IPS DF 19.7 (cell line): ENCODE measurements around the gene RTTN.
"Not testable (repeated sequence)": the region's sequence is repeated elsewhere in the genome, so short reads cannot be mapped to it uniquely, and the experiment has no call there.

Experiments used
- DNase-seq: peaks from one replicate; pipeline ENCODE4 v3.0.0-alpha.2; 2013; ENCODE audit warnings: low read depth, low spot score

Gene RTTN, protein sequence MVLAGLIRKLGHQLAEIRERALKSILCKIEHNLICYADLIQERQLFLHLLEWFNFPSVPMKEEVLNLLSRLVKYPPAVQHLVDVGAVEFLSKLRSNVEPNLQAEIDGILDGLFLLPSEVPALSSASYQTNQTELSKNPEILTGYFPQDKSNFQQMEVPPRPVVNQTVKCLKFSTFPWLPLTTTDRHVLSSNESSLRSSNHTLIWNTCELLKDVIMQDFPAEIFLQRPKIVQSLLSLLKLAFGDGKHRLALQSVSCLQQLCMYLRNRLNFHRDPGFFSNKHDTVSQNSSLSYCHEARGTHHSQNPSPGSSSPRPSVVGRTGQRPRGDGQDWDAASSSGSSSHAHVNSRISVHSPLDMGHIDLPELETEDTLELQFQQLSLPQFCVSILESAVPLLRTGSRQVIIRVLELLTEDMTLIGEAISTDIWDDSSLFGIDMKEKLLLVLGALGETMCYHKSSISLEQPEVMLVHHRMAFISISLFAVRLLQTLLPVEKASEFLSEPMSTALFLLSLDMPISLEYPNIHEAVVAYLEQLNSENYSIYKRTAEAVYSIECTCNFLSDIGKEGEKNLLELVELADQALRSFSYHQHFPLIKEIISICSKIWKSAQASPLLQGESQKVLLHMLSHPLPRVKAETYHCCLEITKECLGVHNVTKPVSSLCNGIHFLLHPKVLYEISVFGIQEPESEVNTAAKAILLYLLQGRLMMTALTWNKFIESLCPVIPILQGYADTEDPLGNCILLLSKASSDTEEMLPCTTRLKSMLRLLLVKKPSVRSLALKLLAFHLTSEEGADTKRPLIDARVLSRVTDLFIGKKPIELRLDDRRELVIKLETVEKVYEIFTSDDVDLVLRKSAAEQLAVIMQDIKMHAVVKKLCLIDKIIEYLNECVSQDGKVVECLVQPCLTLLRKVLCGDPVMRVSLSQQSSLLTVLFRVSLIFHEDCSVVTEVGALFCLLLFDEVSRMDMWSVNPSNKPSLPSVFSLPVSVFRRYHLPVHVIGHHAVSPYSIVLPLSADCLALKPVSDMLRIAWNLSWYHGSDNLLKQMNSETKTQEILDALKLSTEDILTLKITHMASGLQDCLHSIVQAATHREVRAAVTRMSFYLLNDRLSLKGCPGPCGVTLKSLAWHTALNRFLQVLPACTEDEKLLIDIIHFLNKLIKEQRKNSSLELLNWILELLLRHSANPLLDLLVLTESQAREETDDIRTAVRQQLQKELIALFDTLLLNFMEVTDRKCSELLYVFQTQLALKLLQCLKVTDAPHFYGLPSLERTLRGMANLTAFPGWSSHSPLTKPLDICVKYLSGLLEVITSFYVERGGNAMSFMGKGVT (N-terminal part only)

DNA sequence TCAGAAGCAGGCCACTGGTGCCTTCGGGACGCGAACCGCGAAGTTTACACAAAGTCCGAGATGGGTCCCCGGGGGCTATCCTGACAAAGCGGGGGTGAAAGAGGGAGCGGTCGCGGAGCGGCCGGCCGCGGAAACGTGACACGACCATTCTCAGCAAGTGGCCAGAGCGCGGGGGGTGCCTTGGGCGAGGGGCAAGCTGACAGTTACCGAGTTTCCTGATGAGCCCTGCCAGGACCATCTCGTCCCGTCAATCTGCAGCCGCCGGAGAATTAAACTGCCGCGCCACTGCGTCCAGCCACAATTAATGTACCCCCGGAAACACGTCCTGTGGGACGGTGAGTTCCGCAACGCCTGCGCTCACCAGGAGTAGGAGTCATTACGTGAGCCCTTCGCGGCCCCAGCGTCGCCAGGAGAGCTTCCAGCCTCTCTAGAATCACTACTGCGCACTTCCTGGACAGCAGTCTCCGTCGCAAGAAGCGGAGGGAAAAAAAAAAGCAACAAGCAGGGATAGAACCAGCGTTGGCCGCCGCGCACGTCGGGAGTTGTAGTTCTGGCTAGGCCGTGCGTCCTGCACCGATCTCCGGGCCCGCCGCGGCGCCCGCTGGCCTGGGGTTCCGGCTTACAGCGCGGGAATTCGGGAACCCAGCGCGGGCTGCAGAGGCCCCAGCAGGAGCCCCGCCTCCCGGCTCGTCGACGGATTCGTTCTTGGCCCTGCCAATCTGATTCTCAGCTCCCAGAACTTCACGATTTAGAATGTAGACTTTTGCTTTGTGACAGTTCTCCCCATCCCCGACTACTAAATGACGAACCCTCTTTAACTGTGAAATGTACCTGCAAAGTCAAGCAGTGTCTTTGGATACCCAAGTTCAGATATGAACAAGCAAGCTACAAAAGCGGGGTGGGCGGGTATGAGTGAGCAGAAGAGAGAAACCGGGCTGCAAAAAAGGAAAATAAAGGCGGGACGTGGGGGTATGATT is at the start of gene RTTN:
RTTN (minus strand) TSS at position 267 of the 977 bp plus-strand sequence; CDS start at position 238, 29 bp downstream.
- DNase-seq = peak; percentile 60

DNA sequence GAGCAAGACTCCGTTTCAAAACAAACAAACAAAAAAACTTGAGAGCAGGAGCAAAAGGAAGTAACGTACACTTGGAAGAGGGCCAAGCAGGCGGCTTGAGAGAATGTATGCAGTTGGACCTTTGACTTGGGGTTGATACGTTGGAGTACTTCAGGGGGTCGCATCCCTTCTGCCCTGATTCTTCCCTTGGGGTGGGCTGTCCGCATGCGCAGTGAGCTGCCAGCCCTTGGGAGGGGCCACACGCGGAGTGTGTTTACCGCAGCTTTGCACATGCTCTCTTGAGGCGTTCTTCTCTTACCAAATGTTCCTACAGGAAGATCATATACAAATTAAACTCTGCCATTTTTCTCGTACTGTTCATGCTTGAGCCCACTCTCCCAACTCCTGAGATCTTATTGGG is 45.3 kb upstream of the RTTN start:
- no peak for DNase-seq

DNA sequence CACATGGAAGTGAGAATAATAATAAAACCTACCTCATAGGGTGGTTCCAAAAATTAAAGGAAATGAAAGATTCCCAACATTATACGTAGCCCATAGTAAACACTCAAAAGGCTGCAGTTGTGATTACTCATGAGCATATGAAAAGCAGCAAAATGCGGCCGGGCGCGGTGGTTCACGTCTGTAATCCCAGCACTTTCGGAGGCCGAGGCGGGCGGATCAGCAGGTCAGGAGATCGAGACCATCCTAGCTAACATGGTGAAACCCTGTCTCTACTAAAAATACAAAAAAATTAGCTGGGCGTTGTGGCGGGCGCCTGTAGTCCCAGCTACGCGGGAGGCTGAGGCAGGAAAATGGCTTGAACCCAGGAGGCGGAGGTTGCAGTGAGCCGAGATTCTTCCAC is 44.4 kb upstream of the RTTN start:
- not testable (repeated sequence) for DNase-seq

DNA sequence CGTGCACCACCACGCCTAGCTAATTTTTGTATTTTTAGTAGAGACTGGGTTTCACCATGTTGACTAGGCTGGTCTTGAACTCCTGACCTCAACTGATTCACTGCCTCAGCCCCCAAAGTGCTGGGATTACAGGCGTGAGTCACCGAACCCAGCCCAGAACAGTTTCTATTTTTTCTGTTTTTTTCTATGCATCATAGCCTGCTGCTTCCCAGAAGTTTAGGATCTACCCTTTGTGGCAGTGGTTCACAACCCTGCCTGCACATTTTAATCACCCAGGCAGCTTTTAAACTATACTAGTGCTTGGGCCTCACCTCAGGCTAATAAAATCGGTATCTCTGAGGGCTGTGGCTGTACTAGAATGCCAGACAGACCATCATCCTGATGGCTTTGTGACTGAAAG is 43.6 kb upstream of the RTTN start:
- no peak for DNase-seq

DNA sequence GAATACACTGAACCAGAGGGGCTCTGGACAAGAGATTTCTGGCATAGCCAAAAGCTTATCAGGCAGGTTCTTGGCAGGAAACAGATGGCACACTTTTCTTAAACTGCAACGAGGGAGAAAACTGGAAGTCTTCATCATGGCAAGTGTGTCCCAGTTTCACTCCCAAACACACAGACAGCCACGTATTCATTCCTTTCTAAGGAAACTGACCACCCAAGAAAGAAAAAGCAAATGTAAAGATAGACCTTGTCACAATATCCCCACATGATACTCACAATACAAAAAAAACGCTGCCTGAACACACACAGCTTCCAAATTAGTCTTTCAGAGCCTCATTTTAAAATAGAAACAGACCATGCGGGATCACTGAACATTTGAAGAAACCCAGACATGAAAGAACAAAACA is 40.6 kb upstream of the RTTN start:
- DNase-seq = no peak

DNA sequence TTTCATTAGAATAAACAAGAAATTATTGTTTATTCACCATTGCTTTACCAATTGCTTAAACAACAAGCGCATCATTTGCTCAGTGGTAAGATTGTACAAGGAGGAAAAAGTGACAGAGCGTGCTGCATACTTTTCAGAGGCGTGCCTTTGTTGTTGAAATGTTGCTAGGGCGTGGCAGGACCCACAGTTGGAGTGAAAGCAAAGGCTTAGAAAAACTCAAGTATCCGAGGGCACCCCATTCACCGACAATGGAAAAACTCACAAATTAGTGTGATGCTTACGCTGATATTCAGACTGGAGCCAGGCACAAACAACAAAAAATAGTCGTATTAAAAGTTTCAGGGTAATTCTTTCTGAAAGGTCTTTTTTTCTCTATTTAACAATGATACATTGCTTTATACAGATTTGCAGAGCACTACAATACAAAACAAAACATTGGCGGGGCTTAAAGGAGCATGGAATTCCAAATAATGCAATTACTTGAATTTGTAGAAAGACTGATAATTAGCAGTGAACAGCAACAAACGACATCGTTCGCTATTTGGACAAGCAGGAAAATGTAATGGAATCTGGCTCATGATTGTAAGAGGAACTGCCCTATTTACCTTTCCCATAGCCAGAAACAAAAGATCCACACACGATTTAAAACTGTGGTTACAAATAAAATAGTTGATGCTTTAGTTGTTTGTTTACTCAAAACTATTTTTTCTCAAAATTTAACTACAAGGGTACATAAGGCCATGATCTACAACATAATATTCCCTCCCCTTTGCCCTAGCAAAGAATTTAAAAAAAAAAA is 37.8 kb upstream of the RTTN start:
- no peak for DNase-seq

DNA sequence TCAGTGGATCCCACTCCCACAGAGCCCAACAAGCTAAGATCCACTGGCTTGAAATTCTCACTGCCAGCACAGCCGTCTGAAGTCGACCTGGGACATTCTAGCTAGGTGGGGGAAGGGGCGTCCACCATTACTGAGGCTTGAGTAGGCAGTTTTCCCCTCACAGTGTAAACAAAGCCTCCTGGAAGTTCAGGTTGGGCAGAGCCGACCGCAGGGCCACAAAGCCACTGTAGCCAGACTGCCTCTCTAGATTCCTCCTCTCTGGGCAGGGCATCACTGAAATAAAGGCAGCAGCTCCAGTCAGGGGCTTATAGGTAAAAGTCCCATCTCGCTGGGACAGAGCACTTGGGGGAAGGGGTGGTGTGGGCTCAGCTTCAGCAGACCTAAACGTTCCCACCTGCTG is 31.4 kb upstream of the RTTN start:
- DNase-seq = not testable (repeated sequence)

DNA sequence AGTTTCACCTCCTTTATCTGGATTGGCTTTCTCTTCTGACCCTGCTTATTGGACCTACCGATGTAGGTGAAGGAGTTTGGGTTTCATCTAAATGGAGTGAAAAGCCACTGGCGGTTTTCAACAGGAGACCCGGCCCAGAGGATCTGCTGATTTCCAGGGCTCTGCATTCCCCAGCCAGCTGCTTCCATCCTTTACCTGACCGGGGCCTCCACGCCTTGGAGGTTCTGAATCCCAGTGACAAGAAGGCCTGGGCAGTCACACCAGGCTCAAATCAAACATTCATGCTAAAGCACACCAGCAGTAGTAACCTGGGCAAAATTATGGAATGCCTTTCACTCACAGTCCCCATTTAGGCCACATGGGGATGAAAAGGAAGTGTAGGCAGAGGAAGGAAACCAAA is 30.0 kb upstream of the RTTN start:
- DNase-seq = no peak

DNA sequence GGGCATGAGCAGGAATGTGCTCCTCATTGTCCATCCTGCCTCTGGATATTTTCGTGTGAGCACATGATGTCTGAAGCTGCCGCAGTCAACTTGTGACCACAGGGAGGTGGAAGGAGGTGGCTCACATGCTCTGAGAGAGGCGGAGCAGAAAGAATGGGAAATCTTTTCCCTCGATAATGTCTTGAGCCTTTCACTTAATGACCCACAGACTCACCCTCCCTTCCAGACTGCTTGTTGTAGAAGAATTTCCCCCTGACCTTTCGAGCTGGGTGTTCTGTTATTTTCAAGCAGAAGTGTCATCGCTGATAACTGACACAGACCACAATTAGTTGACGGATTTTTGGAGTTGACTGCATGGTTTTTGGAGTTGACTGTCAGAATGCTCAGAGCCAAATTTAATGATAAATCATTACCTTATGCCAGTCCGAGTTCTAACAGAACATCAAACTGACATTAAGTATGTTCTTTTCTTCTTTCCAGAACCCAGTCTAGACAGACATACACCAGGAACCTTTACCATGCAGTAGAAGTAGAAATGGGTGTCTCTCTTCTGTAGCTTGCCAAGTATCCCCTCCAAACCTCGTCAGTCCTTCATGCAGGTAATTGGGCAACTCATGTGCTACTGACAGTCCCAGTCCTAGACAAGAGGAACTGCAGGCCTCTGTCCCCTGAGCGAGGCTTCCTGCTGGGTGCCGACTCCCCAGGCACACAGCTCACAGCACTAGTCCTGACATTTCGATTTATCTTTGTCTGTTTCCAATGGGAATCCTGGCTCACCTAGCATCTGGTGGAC is 29.4 kb upstream of the RTTN start:
- DNase-seq = no peak

DNA sequence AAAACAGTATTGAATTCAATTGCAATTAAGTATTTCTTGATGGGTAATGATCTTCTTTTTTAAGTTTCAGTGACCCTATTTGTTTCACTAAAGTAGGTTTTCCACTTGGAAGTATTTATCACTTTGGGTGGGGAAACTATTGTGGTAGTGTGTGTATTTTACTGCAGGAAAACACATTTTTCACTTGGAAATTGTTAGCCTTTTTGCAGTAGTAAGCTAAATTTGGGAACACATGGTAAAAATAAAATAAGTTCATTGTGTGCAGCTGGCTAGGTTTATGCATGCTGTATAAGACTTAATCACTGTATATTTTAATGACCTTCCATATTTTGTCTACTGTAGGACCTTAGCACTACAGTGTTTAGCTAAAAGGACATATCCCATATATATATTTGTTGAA is 28.5 kb upstream of the RTTN start:
- DNase-seq = no peak

DNA sequence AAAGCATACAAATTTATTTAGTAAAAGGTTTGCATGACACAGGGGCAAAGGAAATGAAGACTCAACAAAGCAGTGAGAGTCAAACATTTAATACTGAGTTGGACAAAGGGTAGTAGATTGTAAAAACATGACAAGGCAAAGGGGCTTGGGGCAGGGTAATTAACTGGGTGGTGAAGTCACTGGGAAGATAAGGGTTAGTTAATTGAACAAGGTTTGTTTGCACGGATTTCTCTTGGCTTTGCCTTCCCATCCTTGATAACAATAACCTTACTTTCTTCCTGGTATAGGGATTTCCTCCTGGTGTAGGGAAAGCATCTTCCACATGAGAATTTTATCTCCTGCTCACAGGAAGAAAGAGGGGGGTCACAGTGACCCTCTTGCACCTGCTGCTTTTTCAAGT is 26.8 kb upstream of the RTTN start:
- DNase-seq = no peak

DNA sequence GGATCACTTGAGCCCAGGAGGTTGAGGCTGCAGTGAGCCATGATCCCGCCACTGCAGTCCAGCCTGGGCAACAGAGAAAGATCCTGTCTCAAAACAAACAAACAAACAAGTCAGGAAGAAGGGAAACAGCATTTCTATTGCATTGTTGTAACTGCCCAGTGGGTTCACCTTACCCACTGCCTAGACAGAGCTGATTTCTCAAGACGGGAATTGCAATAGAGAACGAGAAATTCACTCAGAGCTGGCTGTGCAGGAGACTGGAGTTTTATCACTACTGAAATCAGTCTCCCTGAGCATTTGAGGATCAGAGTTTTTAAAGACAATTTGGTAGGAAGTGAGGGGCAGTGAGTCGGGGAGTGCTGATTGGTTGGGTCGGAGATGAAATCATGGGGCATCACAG is 24.2 kb upstream of the RTTN start:
- DNase-seq = no peak

DNA sequence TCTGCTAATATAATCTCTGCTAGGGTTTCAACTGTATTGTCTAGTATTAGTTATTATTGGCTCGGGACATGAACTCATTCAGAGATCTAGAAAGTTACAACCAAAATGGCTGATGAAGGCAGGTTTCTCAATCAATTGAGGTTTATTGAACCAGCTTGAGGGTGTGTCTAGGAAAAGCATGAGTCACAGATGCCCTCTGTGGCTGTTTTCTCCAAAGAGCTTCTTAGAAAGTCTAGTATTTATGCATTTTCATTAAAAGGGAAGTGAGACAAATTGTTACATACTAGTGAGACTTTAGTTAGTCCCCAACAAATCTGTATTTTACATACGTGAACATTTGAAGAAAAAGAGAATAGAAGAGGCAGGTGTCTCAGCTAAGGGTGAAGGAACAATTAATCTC is 23.0 kb upstream of the RTTN start:
- no peak for DNase-seq

DNA sequence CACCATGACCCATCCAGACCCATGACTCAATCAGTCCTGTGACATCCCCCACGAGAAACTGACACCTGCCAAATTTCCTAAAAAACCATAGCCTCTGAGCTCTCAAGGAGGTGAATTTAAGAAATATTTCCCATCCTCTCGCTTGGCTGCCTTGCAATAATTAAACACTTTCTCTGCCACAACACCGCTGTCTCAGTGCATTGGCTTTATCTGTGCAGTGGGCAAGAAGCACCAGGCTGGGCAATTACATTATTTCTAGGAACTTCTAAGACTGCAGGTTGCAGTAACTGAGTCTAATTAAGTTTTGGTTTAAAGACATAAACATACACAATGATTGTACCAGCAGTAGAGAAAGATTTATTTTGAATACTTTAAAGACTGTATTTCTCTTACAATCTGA is 22.0 kb upstream of the RTTN start:
- DNase-seq = no peak

DNA sequence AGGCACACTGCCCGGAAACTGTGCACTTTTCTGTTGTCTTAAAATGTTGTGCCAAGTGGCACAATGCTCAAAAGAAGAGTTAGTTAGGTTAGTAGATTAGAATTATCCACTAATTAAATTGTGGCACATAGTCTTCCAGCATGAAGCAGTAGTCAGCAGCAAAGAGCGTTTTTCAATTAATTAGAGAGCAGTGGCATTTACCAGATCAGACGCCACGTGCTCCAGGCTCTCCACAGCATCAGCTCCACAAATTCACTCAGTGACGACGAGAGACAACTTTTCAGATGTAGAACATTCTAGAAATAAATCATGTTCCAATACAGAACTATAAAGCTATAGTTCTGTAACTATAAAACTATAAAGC is 16.4 kb upstream of the RTTN start:
- DNase-seq = no peak

DNA sequence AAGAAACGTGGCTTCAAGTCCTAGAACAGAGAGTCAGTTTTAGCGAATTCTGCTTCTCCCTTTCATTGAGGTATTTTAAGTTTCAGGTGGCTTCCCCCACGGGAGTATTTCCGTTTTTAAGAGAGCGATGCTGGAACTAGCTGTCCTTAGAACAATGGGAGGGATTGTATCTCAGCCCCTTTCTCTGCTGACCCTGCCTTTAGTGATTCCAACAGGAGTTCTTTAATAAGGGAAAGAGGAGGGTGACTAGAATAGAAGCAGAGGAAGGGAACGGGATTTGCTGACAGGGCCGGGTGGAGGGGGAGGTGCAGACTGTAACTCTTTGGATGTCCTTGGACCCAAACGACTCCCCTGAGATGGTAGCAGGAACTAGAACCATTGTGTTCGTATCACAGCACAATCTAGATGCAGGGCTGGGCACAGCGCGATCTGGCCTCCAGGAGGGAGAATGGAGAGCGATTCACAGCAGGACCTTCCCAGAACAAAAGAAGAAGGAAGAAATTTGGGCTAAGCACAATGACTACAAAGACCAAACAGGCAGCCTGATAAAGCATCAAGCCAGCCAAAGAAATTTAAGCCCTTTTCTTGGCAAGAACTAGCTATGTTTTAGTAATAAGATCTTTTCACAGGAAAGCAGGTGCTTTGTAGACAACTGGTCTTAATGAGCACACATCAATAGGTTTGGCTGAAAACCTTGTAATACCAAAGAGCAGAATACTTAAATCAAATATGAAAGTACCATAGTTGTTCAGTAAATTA is 15.8 kb upstream of the RTTN start:
- peak; percentile 17 for DNase-seq

DNA sequence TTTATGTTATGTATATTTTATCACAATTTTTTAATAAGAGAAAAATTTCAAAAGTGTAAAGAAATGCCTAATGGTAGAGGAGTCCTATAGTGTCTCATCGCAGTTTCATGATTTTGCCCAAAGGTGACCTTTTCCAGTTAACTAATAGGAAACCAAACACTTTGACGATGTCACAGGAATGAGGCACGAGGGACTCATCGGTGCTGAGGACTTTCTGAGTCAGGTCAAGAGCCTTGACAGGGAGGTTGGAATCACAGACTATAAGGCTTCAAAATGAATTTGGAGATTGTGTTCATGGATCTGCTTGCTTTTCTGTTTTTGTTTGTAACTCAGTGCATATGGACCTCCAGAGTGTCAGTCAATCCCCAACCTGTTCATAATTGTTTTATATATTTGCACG is 15.1 kb upstream of the RTTN start:
- no peak for DNase-seq

DNA sequence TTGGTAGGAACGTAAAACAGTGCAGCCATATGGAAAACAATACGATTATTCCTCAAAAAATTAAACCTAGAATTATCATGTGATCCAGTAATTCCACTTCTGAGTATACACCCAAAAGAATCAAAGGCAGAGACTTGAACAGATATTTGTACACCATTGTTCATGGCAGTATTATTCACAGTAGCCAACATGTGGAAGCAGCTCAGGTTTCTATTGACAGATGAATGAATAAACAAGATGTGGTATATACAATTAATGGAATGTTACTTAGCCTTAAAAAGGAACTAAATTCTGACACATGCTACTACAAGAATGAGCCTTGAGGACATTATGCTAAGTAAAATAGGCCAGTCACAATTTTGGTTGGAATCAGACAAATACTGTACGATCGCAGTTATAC is 14.2 kb upstream of the RTTN start:
- no peak for DNase-seq
